H9 (cell line): ENCODE measurements around the gene PM20D2. TPM values are rescaled to one million over a fixed set of nuclear protein-coding genes. Genes with fewer than 3 reads are reported as not detected.

Experiments used
- DNase-seq: peaks from one replicate; pipeline ENCODE4 v3.0.0-alpha.2; 2017
- H2AFZ ChIP-seq: one replicate; pipeline ENCODE4 v1.6.1; 2013; ENCODE audit warnings: mild to moderate bottlenecking, low read length, control low read depth, moderate library complexity
- H2AK5ac ChIP-seq: 2 replicates; pipeline ENCODE4 v1.6.1; 2013; ENCODE audit warnings: low read length, control low read depth, mixed read lengths; ENCODE audit not compliant: insufficient read length
- H2BK120ac ChIP-seq: one replicate; pipeline ENCODE4 v1.6.1; 2013; ENCODE audit warnings: low read depth, mild to moderate bottlenecking, low read length, control low read depth, inconsistent platforms; ENCODE audit not compliant: poor library complexity, severe bottlenecking
- H2BK12ac ChIP-seq: 2 replicates; pipeline ENCODE4 v1.6.1; 2013; ENCODE audit warnings: low read length, control low read depth, mixed read lengths, low read depth; ENCODE audit not compliant: insufficient read length
- H2BK15ac ChIP-seq: 2 replicates; pipeline ENCODE4 v1.6.1; 2013; ENCODE audit warnings: low read depth, low read length, control low read depth
- H2BK20ac ChIP-seq: one replicate; pipeline ENCODE4 v1.6.1; 2013; ENCODE audit warnings: low read depth, mild to moderate bottlenecking, low read length, control low read depth, inconsistent platforms; ENCODE audit not compliant: poor library complexity, severe bottlenecking
- H2BK5ac ChIP-seq: 2 replicates; pipeline ENCODE4 v1.6.1; 2013; ENCODE audit warnings: low read length, control low read depth, mixed read lengths; ENCODE audit not compliant: insufficient read length
- H3K14ac ChIP-seq: 2 replicates; pipeline ENCODE4 v1.6.1; 2013; ENCODE audit warnings: low read length, control low read depth; ENCODE audit not compliant: insufficient read depth
- H3K18ac ChIP-seq: 2 replicates; pipeline ENCODE4 v1.6.1; 2013; ENCODE audit warnings: low read depth, mild to moderate bottlenecking, mixed read lengths, low read length, control low read depth; ENCODE audit not compliant: insufficient read length
- H3K23ac ChIP-seq: 2 replicates; pipeline ENCODE4 v1.6.1; 2013; ENCODE audit warnings: low read length, control low read depth, mixed read lengths, low read depth; ENCODE audit not compliant: insufficient read length
- H3K23me2 ChIP-seq: 2 replicates; pipeline ENCODE4 v1.6.1; 2013; ENCODE audit warnings: low read depth, mild to moderate bottlenecking, mixed read lengths, low read length, control low read depth; ENCODE audit not compliant: insufficient read length, poor library complexity, severe bottlenecking
- H3K27ac ChIP-seq: 2 replicates; pipeline ENCODE4 v1.5.1; 2013; ENCODE audit warnings: low read length, control low read depth, mixed read lengths, low read depth; ENCODE audit not compliant: insufficient read length
- H3K27me3 ChIP-seq: 2 replicates; pipeline ENCODE4 v1.6.1; 2013; ENCODE audit warnings: low read length, control low read depth, inconsistent platforms; ENCODE audit not compliant: insufficient read depth
- H3K4ac ChIP-seq: 2 replicates; pipeline ENCODE4 v1.6.1; 2013; ENCODE audit warnings: low read depth, mild to moderate bottlenecking, control low read depth, inconsistent platforms, low read length, moderate library complexity
- H3K4me1 ChIP-seq: 2 replicates; pipeline ENCODE4 v1.6.1; 2013; ENCODE audit warnings: low read length, control low read depth, inconsistent platforms; ENCODE audit not compliant: insufficient read depth
- H3K4me2 ChIP-seq: 2 replicates; pipeline ENCODE4 v1.6.1; 2013; ENCODE audit warnings: low read length, control low read depth, mixed read lengths; ENCODE audit not compliant: insufficient read length, insufficient read depth
- H3K56ac ChIP-seq: 2 replicates; pipeline ENCODE4 v1.6.1; 2013; ENCODE audit warnings: low read depth, mild to moderate bottlenecking, mixed read lengths, low read length, control low read depth; ENCODE audit not compliant: insufficient read length
- H3K79me1 ChIP-seq: 2 replicates; pipeline ENCODE4 v1.6.1; 2013; ENCODE audit warnings: low read depth, mild to moderate bottlenecking, moderate library complexity, low read length, control low read depth, inconsistent platforms; ENCODE audit not compliant: insufficient read depth, poor library complexity, severe bottlenecking
- H3K79me2 ChIP-seq: 2 replicates; pipeline ENCODE4 v1.6.1; 2013; ENCODE audit warnings: low read length, control low read depth, inconsistent platforms; ENCODE audit not compliant: insufficient read depth
- H3K9ac ChIP-seq: 2 replicates; pipeline ENCODE4 v1.6.1; 2013; ENCODE audit warnings: low read length, control low read depth, mixed read lengths; ENCODE audit not compliant: insufficient read length; ENCODE audit errors: extremely low read depth
- H3K9me3 ChIP-seq: one replicate; pipeline ENCODE4 v1.6.1; 2013; ENCODE audit warnings: low read depth, low read length, inconsistent platforms; ENCODE audit not compliant: control insufficient read depth
- H3T11ph ChIP-seq: one replicate; pipeline ENCODE4 v1.6.1; 2013; ENCODE audit warnings: mild to moderate bottlenecking, low read length, control low read depth, inconsistent platforms
- H4K20me1 ChIP-seq: one replicate; pipeline ENCODE4 v1.6.1; 2013; ENCODE audit not compliant: control insufficient read depth, insufficient read length, insufficient read depth
- H4K5ac ChIP-seq: 2 replicates; pipeline ENCODE4 v1.6.1; 2013; ENCODE audit warnings: low read depth, mild to moderate bottlenecking, mixed read lengths, low read length, control low read depth; ENCODE audit not compliant: insufficient read length
- H4K8ac ChIP-seq: replicated peaks from 2 replicates; pipeline ENCODE4 v1.6.1; 2013; ENCODE audit warnings: low read length, control low read depth, mixed read lengths, low read depth; ENCODE audit not compliant: insufficient read length
- H4K91ac ChIP-seq: 2 replicates; pipeline ENCODE4 v1.6.1; 2013; ENCODE audit warnings: low read depth, mild to moderate bottlenecking, moderate library complexity, mixed read lengths, low read length, control low read depth; ENCODE audit not compliant: insufficient read length
- H3K27ac Mint-ChIP-seq, 3 experiments: 2 replicates in 2 of 3; 3 replicates in 1 of 3; pipeline ENCODE4 v1.8.0; 2020 to 2021; ENCODE audit warnings: mixed read lengths in 3 of 3, mild to moderate bottlenecking in 1 of 3, moderate library complexity in 1 of 3
- H3K27me3 Mint-ChIP-seq: 2 replicates; pipeline ENCODE4 v1.8.0; 2021; ENCODE audit warnings: low read depth, mild to moderate bottlenecking, moderate library complexity, mixed read lengths
- H3K36me3 Mint-ChIP-seq, 3 experiments: 2 replicates in 2 of 3; 3 replicates in 1 of 3; pipeline ENCODE4 v1.8.0; 2020 to 2021; ENCODE audit warnings: low read depth in 3 of 3, mixed read lengths in 3 of 3; ENCODE audit not compliant: insufficient read depth in 1 of 3
- H3K4me1 Mint-ChIP-seq, 2 experiments: 2 replicates each; pipeline ENCODE4 v1.8.0; 2020; ENCODE audit warnings: mixed read lengths in 2 of 2
- H3K4me3 Mint-ChIP-seq, 2 experiments: 2 replicates in 1 of 2; 3 replicates in 1 of 2; pipeline ENCODE4 v1.8.0; 2020 to 2021; ENCODE audit warnings: mild to moderate bottlenecking in 2 of 2, mixed read lengths in 2 of 2, moderate library complexity in 1 of 2
- H3K9me3 Mint-ChIP-seq, 2 experiments: 2 replicates in 1 of 2; 3 replicates in 1 of 2; pipeline ENCODE4 v1.8.0; 2020; ENCODE audit warnings: mild to moderate bottlenecking in 2 of 2, mixed read lengths in 2 of 2, moderate library complexity in 1 of 2
- CTCF ChIP-seq: fragments of 200-600 bp; sonication (generic); conservative IDR thresholded peaks from 3 replicates; pipeline ENCODE4 v1.8.0; 2021; ENCODE audit warnings: antibody characterized with exemption, mild to moderate bottlenecking
- WGBS: extraction: QIAGEN DNeasy Blood & Tissue Kit; methylation state at CpG from one replicate; pipeline ENCODE4 v1.1.7; 2013; ENCODE audit warnings: missing lambda C conversion rate, low lambda C conversion rate, mixed read lengths; ENCODE audit not compliant: insufficient read length; ENCODE audit errors: extremely low coverage; 5-methylcytosine and 5-hydroxymethylcytosine counted together
- total RNA-seq: library from RNA; stranded (reverse); gene quantifications from 2 replicates; pipeline ENCODE4 v1.2.1, GENCODE V29; 2021

The PM20D2 gene
- total RNA-seq, 1 experiment from 2014 or later: 8.3 TPM

- Histone ChIP-seq H4K8ac (no peak overlapping the region), H3K4me2 (no peak overlapping the region), H3K9me3 (no peaks in the 10 kb centered on the region), H3K79me1 (no peaks in the 10 kb centered on the region), H3K4me1 (no peaks in the 10 kb centered on the region), H3K23ac (no peak overlapping the region), H3K23me2 (peaks cover 5% of the 10 kb centered on the region), H2BK12ac (no peak overlapping the region), H4K20me1 (no peaks in the 10 kb centered on the region), H3K27me3 (peaks cover 16% of the 10 kb centered on the region), H3K27ac (no peak overlapping the region), H4K5ac (no peak overlapping the region), H4K91ac (no peak overlapping the region), H2BK15ac (no peak overlapping the region), H3K18ac (no peak overlapping the region), H2BK20ac (no peak overlapping the region), H2AFZ (no peak overlapping the region), H3K56ac (no peak overlapping the region), H3K79me2 (no peaks in the 10 kb centered on the region), H2BK120ac (no peak overlapping the region), H2AK5ac (no peak overlapping the region), H3K9ac (no peak overlapping the region), H3T11ph (no peak overlapping the region), H2BK5ac (no peak overlapping the region), H3K14ac (no peak overlapping the region), H3K4ac (no peak overlapping the region)
- peaks cover 8 to 10% of the 10 kb centered on the region in 2 experiments for H3K4me1 Mint-ChIP-seq
- H3K27ac Mint-ChIP-seq: no peak overlapping the region
- no peak for DNase-seq
- no peaks in the 10 kb centered on the region; a peak in 1 of 5 replicates for H3K9me3 Mint-ChIP-seq
- H3K36me3 Mint-ChIP-seq: no peaks in the 10 kb centered on the region; a peak in 2 of 7 replicates
- no peak for TF ChIP-seq CTCF
- no peak overlapping the region for H3K4me3 Mint-ChIP-seq
- WGBS: no CpG with 5 or more reads among the region's 4 CpGs
- peaks cover 38% of the 10 kb centered on the region for H3K27me3 Mint-ChIP-seq
Observed at GRCh38 chr6:89120371-89120770, 25.5 kb upstream of the PM20D2 start.
